ENCODE data around the gene FUT7. TPM values are rescaled to one million over a fixed set of nuclear protein-coding genes. Genes with fewer than 3 reads are reported as not detected.

FUT7 gene
- total and polyA plus RNA-seq, 2 donors from 2014 or later: 0.60 TPM; not detected in 1

DNA sequence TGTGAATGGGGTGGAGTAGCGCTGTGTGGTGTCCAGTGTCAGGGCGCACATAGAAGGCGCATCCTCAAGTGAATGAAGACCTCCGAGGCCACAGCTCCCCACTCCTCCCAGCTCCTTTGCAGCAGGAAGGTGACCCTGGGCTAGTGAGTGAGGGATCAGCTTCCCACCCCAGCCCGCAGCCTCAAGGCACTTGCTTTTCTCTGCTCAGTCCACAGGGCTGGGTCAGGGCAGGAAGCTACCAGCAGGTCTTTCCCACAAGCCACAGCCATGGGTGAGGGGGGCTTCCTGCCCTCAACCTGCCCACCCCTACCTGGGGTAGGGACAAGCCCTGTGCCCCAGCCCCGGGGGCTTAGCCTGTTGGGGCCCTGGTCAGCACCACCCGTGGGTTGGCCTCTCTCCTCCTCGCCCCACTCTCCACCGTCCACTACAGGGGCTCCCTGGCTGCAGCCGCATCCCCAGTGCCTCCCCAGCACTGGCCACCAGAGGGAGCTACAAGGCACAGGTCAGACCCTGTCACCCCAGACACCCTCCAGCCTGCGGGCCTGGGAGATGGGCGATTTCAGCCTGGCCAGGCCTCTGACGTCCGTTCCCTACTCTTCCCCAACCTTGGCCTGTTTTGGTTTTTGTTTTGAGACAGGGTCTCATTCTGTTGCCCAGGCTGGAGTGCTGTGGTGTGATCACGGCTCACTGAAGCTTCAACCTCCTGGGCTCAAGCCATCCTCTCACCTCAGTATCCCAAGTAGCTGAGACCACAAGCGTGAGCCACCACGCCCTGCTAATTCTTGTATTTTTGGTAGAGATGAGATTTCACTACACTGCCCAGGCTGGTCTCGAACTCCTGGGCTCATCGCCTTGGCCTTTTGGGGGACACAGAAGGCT lies 2.6 kb downstream of the FUT7 start:
- peak; percentile 58 to 91 (median 70) for DNase-seq
- intact Hi-C loops (cut with DNase I): loop anchor here (10.0 kb wide), 1 partner anchor 74 kb away; the partner anchor contains the start of gene LCN12
- TF ChIP-seq, protein P1, sequence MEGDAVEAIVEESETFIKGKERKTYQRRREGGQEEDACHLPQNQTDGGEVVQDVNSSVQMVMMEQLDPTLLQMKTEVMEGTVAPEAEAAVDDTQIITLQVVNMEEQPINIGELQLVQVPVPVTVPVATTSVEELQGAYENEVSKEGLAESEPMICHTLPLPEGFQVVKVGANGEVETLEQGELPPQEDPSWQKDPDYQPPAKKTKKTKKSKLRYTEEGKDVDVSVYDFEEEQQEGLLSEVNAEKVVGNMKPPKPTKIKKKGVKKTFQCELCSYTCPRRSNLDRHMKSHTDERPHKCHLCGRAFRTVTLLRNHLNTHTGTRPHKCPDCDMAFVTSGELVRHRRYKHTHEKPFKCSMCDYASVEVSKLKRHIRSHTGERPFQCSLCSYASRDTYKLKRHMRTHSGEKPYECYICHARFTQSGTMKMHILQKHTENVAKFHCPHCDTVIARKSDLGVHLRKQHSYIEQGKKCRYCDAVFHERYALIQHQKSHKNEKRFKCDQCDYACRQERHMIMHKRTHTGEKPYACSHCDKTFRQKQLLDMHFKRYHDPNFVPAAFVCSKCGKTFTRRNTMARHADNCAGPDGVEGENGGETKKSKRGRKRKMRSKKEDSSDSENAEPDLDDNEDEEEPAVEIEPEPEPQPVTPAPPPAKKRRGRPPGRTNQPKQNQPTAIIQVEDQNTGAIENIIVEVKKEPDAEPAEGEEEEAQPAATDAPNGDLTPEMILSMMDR (IDR thresholded peaks at IDR 0.05; ENCODE audit: borderline replicate concordance, extremely low read depth, insufficient read depth): peak; percentile 76

DNA sequence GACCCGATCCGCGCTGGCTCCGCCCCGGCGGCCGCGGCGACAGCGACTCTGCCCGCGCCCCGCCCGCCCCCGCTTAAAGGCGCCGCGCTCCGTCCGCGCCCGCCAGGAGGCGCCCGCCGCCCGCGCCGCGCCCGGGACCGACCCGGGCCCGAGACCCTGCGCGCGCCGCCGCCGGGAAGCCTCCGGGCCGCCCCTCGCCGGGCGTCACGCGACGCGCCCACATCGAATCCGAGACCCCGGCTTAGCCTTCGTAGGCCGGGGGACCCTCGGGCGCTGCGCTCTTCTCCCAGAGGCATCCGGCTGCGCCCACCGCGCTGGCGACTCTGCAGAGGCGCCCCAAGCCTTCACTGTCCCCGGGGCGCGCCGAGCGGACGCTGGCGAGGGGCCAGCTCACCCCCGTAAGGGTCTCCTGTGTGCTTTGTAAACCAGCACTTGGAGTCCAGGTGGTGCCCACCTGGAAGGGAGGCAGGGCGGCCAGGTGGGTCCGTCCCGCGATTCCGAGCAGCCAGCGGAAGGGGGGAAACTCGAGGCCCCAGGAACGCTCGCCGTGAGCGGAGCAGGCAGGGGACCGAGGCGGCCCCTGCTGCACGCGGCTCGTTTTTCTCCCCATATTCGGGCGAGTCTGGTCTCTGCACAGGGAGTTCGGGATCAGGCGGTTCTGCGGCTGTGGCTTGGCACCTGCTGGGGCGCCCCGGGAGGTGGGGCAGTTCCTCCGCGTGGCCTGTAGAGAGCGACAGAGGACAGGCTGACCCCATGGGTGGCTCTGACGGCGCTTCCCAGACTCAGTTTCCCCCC lies 3.4 kb downstream of the FUT7 start:
- H3K36me3 ChIP-seq (ENCODE audit: control insufficient read depth in 2 of 3, insufficient read depth in 3 of 3, low read length in 3 of 3): no peaks in the 10 kb centered on the region
- H3K4me3 ChIP-seq (ENCODE audit: low read length in 3 of 3): peak overlapping the region in 2 of 3 donors; percentile 38 to 57
- intact Hi-C loops (cut with DNase I): loop anchor here (10.0 kb wide), 1 partner anchor 74 kb away; the partner anchor contains the start of gene LCN12
- H3K9ac ChIP-seq (ENCODE audit: low read length in 3 of 3): peak overlapping the region in 2 of 3 donors; percentile 61 to 69
- no peak for FAIRE-seq
- H3K4me1 ChIP-seq (ENCODE audit: control insufficient read depth in 2 of 3, insufficient read depth in 2 of 3, low read depth in 1 of 3, low read length in 3 of 3): peaks cover 0 to 39% (median 20%) of the 10 kb centered on the region in 3 donors
- DNase-seq: peak in 4 of 5 donors; percentile 61 to 84 (median 74)
- peak overlapping the region in 1 of 2 donors; percentile 11 for H3K27ac ChIP-seq (ENCODE audit: low read depth in 2 of 2, low read length in 2 of 2)
- H3K27me3 ChIP-seq (ENCODE audit: control insufficient read depth, insufficient read depth, low read length): no peaks in the 10 kb centered on the region
- no peaks in the 10 kb centered on the region for H3K9me3 ChIP-seq (ENCODE audit: control insufficient read depth in 2 of 3, insufficient read depth in 1 of 3, low read length in 3 of 3)
- TF ChIP-seq, protein P1 (IDR thresholded peaks at IDR 0.05; ENCODE audit: borderline replicate concordance, extremely low read depth, insufficient read depth): peak; percentile 55

More for the DNA sequence above, 2.6 kb downstream of the FUT7 start:
- Histone ChIP-seq H3K4me1 (ENCODE audit: control insufficient read depth in 2 of 3, insufficient read depth in 2 of 3, low read depth in 1 of 3, low read length in 3 of 3) (peaks cover 0 to 39% (median 20%) of the 10 kb centered on the region in 3 donors), H3K27me3 (ENCODE audit: control insufficient read depth, insufficient read depth, low read length) (no peaks in the 10 kb centered on the region), H3K36me3 (ENCODE audit: control insufficient read depth in 2 of 3, insufficient read depth in 3 of 3, low read length in 3 of 3) (no peaks in the 10 kb centered on the region), H3K27ac (ENCODE audit: low read depth in 2 of 2, low read length in 2 of 2) (no peak overlapping the region), H3K4me3 (ENCODE audit: low read length in 3 of 3) (peak overlapping the region in 1 of 3 donors; percentile 57), H3K9me3 (ENCODE audit: control insufficient read depth in 2 of 3, insufficient read depth in 1 of 3, low read length in 3 of 3) (no peaks in the 10 kb centered on the region), H3K9ac (ENCODE audit: low read length in 3 of 3) (no peak overlapping the region)
- FAIRE-seq: no peak

DNA sequence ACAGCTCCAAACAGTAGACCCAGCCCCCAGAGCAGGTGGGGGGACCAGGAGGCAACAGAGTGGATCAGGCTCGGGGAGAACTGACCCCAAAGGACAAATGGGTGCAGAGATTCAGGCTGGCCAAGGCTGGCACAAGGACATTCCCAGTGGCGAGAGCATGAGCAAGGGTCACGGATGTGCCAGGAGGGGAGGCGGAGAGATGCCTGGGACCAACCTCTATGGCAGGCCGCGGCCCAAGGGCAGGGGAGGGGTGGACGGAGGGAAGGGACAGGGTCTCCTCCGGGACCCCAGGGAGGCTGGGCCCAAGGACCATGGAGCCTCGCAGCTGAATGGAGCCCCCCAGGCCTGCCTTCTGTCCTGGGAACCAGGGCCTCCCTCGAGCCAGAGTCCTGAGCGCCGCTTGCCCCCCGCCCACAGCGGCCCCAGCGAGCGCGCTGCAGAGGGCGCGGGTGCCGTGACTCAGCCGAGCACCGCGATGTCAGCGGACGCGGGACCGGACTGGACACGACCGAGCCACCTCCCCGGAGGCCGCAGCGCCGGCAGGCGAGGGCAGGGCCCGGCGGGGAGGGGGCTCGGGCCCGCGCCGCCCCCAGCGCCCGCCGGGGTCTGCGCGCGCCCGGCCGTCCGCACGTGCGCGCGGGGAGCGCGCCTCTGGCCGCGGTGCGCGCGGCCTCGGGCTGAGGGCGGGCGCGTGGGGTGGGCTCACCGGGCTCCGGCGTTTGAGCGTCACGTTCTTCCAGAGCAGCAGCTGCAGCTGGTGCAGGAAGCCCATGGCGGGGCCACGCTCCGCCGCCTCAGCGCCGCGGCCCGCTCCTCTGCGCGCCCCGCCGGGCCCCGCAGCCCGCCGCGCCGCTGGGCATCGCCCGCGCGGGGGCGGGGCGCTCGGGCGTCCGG lies 4.3 kb downstream of the FUT7 start, which contains the start of gene ABCA2:
TSS of gene ABCA2 (minus strand) at position 869 of the 894 bp plus-strand sequence. CDS start at position 772, 97 bp downstream.
- Histone ChIP-seq H3K4me3 (ENCODE audit: low read length in 3 of 3) (peak within 1 kb of the TSS in 2 of 3 donors; percentile 38 to 62), H3K27me3 (ENCODE audit: control insufficient read depth, insufficient read depth, low read length) (no peaks in the 10 kb centered on the region), H3K4me1 (ENCODE audit: control insufficient read depth in 2 of 3, insufficient read depth in 2 of 3, low read depth in 1 of 3, low read length in 3 of 3) (peaks cover 0 to 39% (median 20%) of the 10 kb centered on the region in 3 donors), H3K9ac (ENCODE audit: low read length in 3 of 3) (peak within 1 kb of the TSS in 2 of 3 donors; percentile 69), H3K9me3 (ENCODE audit: control insufficient read depth in 2 of 3, insufficient read depth in 1 of 3, low read length in 3 of 3) (no peaks in the 10 kb centered on the region), H3K27ac (ENCODE audit: low read depth in 2 of 2, low read length in 2 of 2) (peak within 1 kb of the TSS; percentile 11 to 54), H3K36me3 (ENCODE audit: control insufficient read depth in 2 of 3, insufficient read depth in 3 of 3, low read length in 3 of 3) (no peaks in the 10 kb centered on the region)
- intact Hi-C loops (cut with DNase I): loop anchor here (10.0 kb wide), 1 partner anchor 73 kb away; the partner anchor contains the start of gene LCN12
- no peak for FAIRE-seq
- DNase-seq: peak in 3 of 5 donors; percentile 38 to 76 (median 39)
- TF ChIP-seq, protein P1 (IDR thresholded peaks at IDR 0.05; ENCODE audit: borderline replicate concordance, extremely low read depth, insufficient read depth): no peak
